Activated effector memory CD4-positive, alpha-beta T cell treated with anti-CD3 and anti-CD28 coated beads, Interleukin-2, amount 50 U/mL, for 16 hours (primary cell): ENCODE measurements around the gene GDF9.
"Not testable (repeated sequence)": the region's sequence is repeated elsewhere in the genome, so short reads cannot be mapped to it uniquely, and the experiment has no call there.

Experiments used
- DNase-seq: peaks from one replicate; pipeline ENCODE4 v3.0.0-alpha.2; 2020

Gene GDF9

DNA sequence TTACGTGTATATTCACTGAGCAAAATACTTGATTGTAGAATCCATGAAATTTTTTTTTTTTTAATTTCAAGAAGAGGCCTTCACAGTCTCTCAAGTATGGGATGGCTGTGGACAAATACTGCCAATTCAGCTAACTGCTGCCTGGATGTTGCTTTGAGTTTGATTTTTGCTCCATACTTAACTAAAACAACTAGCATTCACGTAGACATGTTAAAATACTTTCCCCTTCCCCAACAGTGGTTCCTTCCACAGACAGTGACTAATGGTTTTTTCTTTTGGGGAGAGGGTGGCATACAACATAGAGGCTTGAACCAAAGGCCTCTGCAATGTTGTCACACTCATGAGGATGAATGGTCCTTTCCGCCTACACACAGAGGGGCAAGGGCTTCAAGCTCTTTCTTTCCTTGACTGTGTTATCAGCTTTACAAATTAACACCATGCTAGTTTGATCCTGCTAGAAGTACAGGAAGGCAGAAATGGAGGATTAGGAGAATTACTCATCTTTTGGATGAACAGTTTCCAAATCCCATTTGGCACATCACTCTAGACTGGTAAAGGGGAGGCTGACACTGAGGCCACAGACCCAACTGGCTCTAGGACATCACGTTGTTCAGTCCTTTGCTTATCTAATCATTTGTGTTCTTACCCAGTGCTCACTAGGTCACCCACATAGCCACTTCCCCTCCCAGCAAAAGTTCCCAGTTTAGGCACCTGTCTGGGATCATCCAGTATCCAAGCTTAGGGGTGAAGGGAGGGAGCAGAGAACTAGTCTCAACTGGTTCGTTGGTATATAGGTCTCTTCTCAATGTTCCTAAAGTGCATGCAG lies 5.4 kb upstream of the GDF9 start:
- no peak for DNase-seq

GRCh38 chr5:132870801-132871200 lies 4.5 kb upstream of the GDF9 start:
- DNase-seq: no peak

DNA sequence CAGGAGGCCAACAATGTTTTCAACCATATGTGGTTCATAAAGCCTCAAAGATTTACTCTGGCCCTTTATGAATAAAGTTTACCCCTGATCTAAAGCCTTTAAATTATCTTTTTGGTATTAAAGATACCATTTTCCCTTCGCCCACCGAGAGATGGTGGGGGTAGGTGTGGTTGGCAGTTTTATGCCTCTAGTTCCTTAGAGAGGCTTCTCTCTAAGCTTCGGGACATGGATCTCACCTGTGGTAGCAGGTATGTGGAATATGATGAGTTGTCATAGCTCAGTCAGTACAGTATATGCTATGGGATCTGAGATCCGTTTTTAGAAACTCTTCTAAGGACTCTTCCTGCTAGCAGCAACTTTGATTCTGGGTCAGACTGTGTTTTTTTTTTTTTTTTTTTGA lies 2.5 kb upstream of the GDF9 start:
- DNase-seq: no peak

DNA sequence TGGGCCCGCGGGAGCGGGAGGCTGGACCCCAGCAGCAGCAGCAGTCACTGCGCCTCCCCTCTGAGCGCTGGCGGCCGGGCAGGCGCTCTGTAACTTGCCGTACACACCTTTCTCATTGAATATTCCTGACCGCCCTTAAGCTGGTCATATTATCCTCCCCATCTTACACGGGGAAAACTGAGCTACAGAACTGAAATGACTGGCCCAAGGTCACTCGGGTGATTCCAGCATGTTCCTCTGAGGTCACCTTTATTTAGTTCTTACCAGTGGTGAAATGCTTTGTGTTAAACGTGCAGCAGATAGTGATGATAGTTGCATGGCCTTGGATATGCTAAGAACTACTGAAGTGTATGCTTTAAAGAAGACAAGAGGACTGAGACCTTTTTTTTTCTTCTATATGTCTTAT lies 780 bp upstream of the GDF9 start:
- DNase-seq: no peak

DNA sequence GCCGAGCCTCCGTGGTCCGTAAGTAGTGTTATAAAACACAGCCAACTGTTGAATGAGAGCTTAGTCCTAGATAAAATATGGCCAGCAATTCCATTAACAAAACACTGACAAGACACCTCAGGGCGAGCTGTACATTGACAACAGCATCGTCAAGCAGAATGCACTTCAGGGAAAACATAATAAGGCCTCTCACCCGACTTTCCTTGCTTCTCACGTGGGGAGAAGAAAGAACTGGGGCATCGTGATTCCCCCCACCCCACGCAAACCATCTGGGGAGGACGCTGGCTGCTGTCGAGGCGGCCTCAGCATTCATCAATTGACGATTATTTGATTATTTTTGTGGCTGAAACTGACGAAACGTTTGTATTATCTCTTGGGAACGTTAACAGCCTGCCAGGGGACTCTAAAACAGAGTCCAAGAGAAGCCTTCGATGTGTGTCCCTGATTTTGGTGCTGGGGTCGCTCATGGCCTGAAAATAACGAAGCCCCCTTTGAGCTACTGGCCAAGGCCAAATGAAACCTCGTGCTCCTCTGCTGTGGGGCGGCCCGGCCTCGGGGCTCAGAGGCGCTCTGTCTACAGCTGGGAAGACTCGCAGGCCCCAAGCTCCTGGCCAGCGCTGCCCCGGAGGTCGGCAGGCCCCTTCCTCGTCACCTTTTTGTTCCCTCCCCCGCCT lies 464 bp downstream of the GDF9 start:
- DNase-seq: no peak

- DNase-seq: no peak
These were observed 5.5 kb downstream of the GDF9 start for GRCh38 chr5:132860742-132861141.

GRCh38 chr5:132859889-132860437 lies 6.3 kb downstream of the GDF9 start:
- DNase-seq: no peak

DNA sequence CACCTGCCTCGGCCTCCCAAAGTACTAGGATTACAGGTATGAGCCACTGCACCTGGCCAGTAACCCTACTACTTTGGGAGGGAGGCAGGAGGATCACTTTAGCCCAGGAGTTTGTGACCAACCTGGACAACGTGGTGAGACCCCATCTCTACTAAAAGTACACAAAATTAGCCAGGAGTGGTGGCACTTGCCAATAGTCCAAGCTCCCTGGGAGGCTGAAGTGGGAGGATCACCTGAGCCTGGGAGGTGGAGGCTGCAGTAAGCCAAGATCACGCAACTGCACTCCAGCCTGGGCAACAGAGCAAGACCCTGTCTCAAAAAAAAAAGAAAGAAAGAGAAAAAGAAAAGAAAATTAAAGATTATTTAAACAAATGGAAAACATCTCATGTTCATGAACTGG lies 10.3 kb downstream of the GDF9 start:
- no peak for DNase-seq

DNA sequence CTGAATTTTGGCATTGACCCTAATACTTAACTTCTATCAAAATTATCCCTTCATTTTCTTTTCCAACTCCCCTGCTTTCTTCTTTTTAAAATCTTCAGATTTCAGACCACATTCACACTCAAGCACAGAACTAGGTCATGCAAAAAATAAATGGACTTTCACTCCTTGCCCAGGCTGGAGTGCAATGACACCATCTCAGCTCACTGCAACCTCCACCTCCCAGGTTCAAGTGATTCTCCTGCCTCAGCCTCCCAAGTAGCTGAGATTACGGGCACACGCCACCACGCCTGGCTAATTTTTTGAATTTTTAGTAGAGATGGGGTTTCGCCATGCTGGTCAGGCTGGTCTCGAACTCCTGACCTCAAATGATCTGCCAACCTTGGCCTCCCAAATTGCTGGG lies 11.3 kb downstream of the GDF9 start:
- DNase-seq: not testable (repeated sequence)

DNA sequence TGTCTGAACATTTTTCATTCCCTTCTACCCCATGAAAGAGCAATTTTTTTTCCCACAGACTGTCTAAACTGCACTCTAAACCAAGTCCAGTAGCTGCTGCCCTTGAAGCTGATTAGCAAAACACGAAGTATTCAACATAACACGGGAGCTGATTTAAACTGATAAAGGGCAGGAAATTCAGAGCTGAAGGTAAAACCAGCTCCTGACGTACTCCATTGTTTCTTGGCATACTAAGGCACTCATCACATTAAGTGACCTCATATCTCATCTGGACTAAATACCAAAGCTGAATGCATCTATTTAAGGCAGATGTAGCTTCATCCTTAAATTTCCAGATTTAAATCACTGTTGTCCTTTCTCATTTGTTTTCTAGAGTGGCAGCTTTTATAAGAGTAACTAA lies 12.0 kb downstream of the GDF9 start:
- no peak for DNase-seq

DNA sequence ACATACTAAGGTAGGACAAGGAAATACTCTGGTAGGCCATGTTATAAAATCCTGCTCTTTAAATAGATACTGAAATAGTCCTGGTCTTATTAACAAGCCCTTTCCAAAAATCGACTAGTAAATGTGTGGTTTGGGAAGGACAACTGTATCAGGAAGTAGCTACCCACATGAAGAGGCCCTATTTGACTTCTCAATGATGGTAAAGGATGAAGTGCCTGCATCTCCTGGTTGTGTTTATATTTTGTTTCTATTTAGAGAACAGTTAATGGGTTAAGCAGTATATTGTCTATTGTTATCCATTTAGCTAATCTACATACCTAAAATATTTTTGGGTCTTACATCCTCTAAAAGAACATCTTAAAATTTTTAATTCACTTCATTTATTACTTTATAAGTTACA lies 12.5 kb downstream of the GDF9 start:
- no peak for DNase-seq

GRCh38 chr5:132853323-132853722 lies 12.9 kb downstream of the GDF9 start:
- DNase-seq: no peak

DNA sequence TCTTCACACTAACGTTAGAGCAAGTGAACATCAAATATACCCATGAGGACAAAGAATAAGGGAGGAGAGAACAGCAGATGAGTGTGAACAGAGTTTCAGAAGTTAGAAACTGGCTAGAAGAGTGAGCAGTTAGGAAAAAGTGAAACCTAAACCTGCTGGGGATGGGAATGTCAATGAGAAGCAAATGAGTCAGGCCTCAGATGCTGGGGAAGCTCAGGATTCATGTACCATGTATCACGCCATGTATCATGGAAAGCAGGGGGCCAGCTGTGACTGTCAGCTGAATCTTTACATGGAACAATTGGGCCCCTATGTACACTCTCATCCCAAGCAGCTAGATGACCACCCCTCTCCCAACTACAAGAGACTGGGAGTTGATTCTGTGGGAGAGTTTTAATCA lies 16.2 kb downstream of the GDF9 start:
- DNase-seq: no peak

DNA sequence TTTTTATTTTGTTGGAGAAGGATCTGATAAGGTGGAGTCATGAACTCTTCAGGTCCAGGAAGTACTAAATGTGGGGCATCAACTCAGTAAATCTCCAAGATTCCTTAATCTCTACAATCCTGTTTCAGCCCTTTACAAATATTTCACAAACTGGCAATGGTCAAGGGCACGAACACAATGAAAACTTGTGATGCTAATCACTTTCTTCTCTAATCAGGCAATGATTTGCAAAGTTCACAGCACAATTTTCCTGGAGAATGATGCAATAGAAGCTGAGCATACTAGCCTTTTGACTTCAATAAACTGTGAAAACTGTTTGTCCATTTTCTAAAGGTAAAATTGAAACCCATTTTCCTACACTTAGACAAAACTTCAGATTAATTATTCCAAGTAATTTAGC lies 16.9 kb downstream of the GDF9 start:
- DNase-seq: no peak

DNA sequence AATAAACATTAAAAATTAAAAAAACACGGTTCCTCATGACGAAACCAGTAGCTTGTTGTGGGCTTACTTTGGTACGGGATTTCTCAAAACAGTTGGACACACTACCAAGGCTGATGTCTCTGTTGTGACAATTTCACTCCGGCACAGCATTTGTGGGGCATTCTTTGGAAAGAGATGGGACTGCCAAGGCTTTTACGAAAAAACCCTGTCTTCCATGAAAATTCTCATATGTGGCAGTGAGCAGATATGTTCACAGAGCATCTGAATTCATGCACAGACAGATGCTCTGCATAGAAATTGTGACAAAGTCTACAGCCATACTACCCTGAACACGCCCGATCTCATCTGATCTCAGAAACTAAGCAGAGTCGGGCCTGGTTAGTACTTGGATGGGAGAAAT lies 18.0 kb downstream of the GDF9 start:
- no peak for DNase-seq

GRCh38 chr5:132841305-132841704 lies 25.0 kb downstream of the GDF9 start:
- DNase-seq: no peak

DNA sequence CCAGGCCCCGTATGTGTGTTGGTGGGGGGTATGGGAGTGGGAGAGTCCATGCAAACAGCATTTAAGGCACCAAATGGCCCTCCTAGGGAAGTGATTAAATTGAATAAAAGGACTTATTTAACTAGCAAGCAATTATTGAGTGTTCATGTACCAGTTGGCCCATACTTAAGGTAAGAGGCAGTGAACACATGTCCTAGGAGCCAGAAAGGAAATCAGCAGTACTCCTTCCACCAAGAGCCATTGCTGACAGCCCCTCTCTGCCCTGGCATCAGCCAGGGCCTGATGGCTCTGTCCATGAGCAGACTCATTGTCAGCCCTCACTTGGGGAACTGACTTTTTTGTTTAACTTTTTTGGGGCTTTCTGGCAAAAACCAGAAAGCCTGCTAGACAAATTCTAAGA lies 25.4 kb downstream of the GDF9 start:
- no peak for DNase-seq

DNA sequence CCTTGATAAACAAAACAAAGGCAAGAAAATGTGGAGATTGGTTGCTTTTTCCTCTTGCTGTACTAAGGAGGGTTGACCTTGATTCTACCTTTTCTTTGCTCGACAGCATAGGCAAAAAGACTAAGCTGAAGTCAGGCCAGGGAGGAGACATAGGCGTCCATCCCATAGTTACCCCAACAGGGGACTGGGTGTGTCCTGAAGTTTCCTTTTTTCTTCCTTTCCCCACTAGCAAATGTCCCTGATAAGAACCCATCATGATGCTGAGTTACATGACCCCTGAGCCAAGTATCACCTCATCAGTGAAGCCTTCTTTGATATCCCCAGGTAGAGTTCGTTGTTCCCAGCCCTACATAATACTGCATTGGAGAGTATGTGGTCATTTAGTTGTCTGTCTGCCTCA lies 26.0 kb downstream of the GDF9 start:
- DNase-seq: no peak

DNA sequence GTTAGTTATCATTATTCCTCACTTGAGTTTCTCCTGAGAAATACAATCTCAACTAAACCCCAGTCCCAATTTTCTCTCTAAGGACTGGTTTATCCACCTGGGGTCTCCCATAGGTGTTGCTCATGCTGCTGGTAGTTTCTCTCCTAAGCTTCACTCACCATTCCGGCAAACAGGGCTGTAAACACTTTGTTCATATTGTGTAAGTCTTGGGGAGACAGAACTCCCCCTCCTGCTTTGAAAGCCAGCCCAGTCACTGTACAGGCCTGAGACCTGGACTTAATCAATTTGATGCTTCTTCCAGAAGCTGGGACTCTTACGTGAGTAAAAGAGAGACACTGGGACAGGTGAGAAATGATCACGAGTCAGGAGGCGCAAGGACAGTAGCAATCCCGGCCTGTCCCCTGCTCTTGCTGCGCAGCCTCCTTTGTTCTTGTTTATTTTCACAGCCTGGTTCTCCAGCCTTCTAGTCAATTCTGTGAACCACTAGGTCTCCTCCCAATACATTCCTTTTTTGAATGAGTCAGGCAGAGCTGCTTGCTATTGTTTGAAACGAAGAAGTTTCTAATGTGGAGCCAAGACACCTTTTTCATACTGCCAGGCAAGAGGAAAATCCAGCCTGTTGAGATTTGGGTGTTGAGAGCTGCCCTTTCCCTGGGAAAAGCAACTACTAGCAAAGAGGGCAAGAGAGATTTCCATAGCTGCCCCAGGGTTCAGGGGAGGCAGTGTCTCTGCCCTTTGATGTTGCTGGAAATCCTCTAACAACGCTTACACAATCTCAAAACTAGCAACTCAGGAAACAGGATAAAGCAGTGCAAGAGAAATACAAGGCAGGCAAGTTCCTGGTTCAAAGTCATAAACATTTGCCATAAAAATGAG lies 26.6 kb downstream of the GDF9 start:
- DNase-seq: no peak

DNA sequence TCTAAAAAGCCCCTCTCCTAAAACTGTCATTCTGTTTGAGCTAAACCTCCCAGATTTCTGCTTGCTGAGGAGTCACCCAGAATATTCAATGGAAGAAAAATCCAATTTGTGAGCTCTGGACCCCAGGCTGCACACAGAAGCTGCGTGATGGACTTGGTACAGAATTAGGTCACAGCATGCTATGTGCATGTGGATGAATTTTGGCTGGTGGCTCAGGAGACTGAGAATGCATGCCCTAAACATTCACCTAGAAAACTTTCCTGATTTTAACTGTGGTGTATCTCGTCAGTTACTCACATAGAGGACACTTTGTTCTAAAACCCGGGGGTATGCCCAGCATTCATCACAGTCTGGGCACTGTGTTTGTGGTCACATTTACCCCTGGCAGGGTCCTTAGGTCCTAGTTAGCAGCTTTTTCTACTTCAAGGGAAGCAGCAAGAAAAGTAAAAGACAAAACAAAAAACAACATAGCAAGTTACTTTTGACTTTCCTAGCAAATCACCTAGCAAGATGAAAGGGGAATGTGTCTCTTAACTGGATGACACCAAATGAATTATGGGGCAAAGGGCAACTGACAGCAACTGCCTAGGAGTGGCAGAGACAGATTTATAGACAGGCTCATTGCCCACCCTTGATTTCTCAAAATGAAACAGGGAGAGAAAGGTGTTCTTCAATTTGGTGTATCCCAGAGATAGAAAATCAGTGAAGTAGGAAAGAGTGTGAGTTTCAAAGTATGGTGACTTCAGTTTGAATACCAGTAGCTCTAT lies 27.6 kb downstream of the GDF9 start:
- no peak for DNase-seq

GRCh38 chr5:132837868-132838267 lies 28.4 kb downstream of the GDF9 start:
- no peak for DNase-seq

DNA sequence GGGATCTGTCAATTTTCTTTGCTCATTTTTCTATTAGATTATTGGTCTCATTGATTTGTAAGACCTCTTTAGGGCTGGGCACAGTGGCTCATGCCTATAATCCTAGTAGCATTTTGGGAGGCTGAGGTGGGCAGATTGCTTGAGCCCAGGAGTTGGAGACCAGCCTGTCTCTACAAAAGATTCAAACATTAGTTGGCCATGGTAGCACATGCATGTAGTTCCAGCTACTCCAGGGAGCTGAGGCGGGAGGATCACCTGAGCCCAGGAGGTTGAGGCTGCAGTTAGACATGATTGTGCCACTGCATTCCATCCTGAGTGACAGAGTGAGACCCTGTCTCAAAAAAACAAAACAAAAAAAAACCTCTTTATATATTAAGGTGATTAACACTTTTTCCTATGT lies 29.4 kb downstream of the GDF9 start:
- no peak for DNase-seq

DNA sequence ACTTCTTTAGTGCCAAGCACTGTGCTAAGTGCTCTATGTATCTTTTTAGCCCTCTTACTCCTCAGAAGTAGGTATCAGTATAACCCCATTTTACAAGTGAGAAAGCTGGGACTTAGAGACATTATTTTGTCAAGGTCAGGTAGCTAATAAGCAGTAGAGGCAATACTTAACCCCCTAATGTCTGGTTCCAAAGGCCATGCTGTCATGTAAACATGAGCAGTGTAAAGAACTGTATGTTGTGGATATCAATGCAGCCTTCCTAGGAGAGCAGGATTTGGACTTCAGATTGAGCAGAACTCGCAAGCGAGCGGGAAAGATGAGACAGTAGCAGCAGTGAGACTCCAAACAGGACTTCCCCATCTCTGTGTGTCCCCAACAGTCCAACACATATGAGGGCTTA lies 32.2 kb downstream of the GDF9 start:
- no peak for DNase-seq
